UCSD-AML1 (cell line): Measurements from ENCODE around the gene TTC34.
"Not testable (repeated sequence)": the region's sequence is repeated elsewhere in the genome, so short reads cannot be mapped to it uniquely, and the experiment has no call there.

Source experiments
- DNase-seq: peaks from one replicate; lab custom pipeline; 2025; ENCODE audit not compliant: unreplicated experiment; lab: John Stamatoyannopoulos, UW

Gene TTC34

DNA sequence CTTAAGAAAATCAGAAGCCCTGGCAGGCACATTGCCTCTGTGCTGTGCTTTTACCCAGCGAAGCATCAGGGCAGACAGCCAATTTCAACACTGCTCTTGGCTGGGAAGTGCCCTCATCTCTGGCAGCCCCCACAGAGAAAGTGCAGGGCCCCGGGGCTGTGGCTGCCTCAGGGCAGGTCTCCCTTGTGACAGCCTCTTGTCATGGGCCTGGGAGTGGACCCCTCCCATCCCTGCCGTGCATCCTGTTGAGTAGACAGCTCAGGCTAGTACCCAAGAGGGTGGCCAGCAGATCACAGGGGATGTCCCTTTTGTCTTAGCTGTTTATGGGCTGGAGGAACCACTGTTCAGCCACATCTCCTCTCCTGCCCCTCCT lies 23.3 kb downstream of the TTC34 start:
- no peak for DNase-seq

DNA sequence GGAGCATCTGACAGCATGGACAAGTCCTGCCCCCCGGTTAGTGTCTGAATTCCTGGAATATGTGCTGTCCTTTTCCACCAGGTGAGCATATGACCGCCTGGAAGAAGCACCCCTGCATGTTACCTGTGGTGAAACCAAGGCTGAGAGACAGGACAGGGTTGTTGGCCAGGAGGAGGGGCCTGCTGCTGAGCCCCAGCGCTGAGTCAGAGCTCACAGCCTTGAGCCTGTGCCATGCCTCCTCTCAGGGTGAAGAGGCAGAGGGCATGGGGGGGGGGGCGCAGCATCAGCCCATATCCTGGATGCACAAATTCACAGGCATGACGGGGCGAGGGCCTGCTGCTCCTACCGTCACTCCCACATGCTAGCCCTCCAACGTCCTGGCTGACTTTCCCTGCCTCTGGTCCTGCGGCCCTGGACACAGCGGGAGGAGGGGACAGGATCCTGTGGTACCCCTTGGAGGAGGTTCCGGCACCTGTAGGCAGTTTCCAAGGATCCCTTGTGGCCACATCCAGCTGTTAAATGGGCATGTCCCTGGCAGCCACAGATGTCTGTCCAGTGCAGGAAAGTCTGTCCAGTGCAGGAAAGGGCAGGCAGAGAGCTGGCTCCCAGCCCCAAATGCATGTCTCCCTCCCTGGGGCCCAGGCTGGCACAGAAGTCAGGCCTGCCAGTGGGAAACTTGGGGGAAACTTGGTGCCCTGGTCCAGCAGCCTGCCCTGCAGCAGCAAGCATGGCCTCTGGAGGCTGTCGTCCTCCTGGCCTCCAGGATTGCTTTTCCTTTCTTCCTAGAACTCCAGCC lies 23.9 kb downstream of the TTC34 start:
- DNase-seq = no peak

- DNase-seq = not testable (repeated sequence)
Measured at GRCh38 chr1:2775333-2775732, 26.2 kb downstream of the TTC34 start.

GRCh38 chr1:2768052-2768451 lies 33.4 kb downstream of the TTC34 start:
- not testable (repeated sequence) for DNase-seq

DNA sequence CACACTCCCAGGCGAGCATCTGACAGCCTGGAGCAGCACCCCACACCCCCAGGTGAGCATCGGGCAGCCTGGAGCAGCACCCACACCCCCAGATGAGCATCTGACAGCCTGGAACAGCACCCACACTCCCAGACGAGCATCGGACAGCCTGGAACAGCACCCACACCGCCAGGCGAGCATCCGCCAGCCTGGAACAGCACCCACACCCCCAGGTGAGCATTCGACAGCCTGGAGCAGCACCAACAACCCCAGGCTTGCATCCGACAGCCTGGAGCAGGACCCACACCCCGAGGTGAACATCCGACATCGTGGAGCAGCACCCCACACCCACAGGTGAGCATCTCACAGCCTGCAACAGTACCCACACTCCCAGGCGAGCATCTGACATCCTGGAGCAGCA lies 42.1 kb downstream of the TTC34 start:
- DNase-seq = not testable (repeated sequence)

DNA sequence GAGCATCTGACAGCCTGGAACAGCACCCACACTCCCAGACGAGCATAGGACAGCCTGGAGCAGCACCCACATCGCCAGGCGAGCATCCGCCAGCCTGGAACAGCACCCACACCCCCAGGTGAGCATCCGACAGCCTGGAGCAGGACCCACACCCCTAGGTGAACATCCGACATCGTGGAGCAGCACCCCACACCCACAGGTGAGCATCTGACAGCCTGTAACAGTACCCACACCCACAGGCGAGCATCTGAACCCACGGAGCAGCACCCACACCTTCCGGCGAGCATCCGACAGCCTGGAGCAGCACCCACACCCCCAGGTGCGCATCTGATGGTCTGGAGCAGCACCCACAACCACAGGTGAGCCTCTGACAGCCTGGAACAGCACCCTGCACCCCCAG lies 44.0 kb downstream of the TTC34 start:
- not testable (repeated sequence) for DNase-seq

DNA sequence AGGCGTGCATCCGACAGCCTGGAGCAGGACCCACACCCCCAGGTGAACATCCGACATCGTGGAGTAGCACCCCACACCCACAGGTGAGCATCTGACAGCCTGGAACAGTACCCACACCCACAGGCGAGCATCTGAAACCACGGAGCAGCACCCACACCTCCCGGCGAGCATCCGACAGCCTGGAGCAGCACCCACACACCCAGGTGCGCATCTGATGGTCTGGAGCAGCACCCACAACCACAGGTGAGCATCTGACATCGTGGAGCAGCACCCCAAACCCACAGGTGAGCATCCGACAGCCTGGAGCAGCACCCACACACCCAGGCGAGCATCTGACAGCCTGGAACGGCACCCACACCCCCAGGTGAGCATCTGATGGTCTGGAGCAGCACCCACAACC lies 46.1 kb downstream of the TTC34 start:
- DNase-seq = not testable (repeated sequence)

DNA sequence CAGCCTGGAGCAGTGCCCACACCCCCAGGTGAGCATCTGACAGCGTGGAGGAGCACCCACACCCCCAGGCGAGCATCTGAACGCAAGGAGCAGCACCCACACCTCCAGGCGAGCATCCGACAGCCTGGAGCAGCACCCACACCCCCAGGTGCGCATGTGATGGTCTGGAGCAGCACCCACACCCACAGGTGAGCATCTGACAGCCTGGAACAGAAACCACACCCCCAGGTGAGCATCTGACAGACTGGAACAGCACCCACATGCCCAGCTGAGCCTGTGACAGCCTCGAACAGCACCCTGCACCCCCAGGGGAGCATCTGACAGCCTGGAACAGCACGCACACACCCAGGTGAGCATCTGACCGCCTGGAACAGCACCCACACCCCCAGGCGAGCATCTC lies 46.9 kb downstream of the TTC34 start:
- not testable (repeated sequence) for DNase-seq

DNA sequence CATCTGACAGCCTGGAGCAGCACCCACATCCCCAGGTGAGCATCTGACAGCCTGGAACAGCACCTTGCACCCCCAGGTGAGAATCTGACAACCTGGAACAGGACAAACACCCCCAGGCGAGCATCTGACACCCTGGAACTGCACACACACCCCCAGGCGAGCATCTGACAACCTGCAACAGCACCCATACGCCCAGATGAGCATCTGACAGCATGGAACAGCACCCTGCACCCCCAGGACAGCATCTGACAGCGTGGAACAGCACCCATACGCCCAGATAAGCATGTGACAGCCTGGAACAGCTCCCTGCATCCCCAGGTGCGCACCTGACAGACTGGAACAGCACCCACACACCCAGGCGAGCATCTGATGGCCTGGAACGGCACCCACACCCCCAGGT lies 49.0 kb downstream of the TTC34 start:
- DNase-seq = not testable (repeated sequence)

DNA sequence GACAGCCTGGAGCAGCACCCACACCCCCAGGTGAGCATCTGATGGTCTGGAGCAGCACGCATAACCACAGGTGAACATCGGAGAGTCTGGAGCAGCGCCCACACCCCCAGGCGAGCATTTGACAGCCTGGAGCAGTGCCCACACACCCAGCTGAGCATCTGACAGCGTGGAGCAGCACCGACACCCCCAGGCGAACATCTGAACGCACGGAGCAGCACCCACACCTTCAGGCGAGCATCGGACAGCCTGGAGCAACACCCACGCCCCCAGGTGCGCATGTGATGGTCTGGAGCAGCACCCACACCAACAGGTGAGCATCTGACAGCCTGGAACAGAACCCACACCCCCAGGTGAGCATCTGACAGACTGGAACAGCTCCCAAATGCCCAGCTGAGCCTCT lies 49.6 kb downstream of the TTC34 start:
- DNase-seq = not testable (repeated sequence)

DNA sequence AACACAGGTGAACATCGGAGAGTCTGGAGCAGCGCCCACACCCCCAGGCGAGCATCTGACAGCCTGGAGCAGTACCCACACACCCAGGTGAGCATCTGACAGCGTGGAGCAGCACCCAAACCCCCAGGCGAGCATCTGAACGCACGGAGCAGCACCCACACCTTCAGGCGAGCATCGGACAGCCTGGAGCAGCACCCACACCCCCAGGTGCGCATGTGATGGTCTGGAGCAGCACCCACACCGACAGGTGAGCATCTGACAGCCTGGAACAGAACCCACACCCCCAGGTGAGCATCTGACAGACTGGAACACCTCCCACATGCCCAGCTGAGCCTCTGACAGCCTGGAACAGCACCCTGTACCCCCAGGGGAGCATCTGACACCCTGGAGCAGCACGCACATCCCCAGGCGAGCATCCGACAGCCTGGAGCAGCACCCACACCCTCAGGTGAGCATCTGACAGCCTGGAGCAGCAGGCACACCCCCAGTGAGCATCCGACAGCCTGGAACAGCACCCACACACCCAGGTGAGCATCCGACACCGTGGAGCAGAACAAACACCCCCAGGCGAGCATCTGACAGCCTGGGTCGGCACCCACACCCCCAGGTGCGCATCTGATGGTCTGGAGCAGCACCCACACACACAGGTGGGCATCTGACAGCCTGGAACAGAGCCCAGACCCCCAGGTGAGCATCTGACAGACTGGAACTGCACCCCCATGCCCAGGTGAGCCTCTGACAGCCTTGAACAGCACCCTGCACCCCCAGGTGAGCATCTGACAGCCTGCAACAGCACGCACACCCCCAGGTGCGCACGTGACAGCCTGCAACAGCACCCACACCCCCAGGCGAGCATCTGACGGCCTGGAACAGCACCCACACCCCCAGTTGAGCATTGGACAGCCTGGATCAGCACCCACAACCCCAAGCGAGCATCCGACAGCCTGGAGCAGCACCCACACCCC lies 50.4 kb downstream of the TTC34 start:
- not testable (repeated sequence) for DNase-seq

DNA sequence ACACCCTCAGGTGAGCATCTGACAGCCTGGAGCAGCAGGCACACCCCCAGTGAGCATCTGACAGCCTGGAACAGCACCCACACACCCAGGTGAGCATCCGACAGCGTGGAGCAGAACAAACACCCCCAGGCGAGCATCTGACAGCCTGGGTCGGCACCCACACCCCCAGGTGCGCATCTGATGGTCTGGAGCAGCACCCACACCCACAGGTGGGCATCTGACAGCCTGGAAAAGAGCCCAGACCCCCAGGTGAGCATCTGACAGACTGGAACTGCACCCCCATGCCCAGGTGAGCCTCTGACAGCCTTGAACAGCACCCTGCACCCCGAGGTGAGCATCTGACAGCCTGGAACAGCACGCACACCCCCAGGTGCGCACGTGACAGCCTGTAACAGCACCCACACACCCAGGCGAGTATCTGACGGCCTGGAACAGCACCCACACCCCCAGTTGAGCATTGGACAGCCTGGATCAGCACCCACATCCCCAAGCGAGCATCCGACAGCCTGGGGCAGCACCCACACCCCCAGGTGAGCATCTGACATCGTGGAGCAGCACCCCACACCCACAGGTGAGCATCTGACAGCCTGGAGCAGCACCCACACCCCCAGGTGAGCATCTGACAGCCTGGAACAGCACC lies 51.3 kb downstream of the TTC34 start:
- not testable (repeated sequence) for DNase-seq

GRCh38 chr1:2748626-2749025 lies 52.9 kb downstream of the TTC34 start:
- DNase-seq = not testable (repeated sequence)

DNA sequence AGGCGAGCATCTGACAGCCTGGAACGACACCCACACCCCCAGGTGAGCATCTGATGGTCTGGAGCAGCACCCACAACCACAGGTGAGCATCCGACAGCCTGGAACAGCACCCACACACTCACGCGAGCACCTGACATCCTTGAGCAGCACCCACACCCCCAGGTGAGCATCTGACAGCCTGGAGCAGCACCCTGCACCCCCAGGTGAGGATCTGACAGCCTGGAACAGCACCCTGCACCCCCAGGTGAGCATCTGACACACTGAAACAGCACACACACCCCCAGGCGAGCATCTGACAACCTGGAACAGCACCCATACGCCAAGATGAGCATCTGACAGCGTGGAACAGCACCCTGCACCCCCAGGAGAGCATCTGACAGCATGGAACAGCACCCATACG lies 106.7 kb downstream of the TTC34 start:
- DNase-seq = not testable (repeated sequence)

- not testable (repeated sequence) for DNase-seq
Measured at GRCh38 chr1:2690180-2690579, 111.3 kb downstream of the TTC34 start.

DNA sequence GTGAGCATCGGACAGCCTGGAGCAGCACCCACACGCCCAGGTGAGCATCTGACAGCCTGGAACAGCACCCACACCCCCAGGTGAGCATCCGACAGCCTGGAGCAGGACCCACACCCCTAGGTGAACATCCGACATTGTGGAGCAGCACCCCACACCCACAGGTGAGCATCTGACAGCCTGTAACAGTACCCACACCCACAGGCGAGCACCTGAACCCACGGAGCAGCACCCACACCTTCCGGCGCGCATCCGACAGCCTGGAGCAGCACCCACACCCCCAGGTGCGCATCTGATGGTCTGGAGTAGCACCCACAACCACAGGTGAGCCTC lies 113.2 kb downstream of the TTC34 start:
- not testable (repeated sequence) for DNase-seq

GRCh38 chr1:2687638-2688335 lies 113.7 kb downstream of the TTC34 start:
- DNase-seq = not testable (repeated sequence)

- not testable (repeated sequence) for DNase-seq
Measured at GRCh38 chr1:2687174-2687591, 114.3 kb downstream of the TTC34 start.

DNA sequence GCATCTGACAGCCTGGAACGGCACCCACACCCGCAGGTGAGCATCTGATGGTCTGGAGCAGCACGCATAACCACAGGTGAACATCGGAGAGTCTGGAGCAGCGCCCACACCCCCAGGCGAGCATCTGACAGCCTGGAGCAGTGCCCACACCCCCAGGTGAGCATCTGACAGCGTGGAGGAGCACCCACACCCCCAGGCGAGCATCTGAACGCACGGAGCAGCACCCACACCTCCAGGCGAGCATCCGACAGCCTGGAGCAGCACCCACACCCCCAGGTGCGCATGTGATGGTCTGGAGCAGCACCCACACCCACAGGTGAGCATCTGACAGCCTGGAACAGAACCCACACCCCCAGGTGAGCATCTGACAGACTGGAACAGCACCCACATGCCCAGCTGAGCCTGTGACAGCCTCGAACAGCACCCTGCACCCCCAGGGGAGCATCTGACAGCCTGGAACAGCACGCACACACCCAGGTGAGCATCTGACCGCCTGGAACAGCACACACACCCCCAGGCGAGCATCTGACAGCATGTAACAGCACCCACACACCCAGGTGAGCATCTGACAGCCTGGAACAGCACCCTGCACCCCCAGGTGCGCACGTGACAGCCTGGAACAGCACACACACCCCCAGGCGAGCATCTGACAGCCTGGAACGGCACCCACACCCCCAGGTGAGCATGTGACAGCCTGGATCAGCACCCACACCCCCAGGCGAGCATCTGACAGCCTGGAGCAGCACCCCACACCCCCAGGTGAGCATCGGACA lies 115.2 kb downstream of the TTC34 start:
- DNase-seq = not testable (repeated sequence)

GRCh38 chr1:2685671-2686070 lies 115.8 kb downstream of the TTC34 start:
- DNase-seq = not testable (repeated sequence)
